Dendritic cell treated with granulocyte-macrophage colony-stimulating factor and Interleukin-4, amounts not matched to agents 40 ng/mL and 50 ng/mL, for 4 days (primary cell): ENCODE results near the gene TOX3.

ENCODE experiments used
- H3K27ac Mint-ChIP-seq: one replicate; pipeline ENCODE4 v1.8.0; 2022; ENCODE audit warnings: mild to moderate bottlenecking, mixed read lengths
- H3K27me3 Mint-ChIP-seq: one replicate; pipeline ENCODE4 v1.8.0; 2022; ENCODE audit warnings: mild to moderate bottlenecking, mixed read lengths
- H3K36me3 Mint-ChIP-seq: one replicate; pipeline ENCODE4 v1.8.0; 2022; ENCODE audit warnings: low read depth, mixed read lengths
- H3K4me1 Mint-ChIP-seq: one replicate; pipeline ENCODE4 v1.8.0; 2022; ENCODE audit warnings: low read depth, mixed read lengths
- H3K4me3 Mint-ChIP-seq: one replicate; pipeline ENCODE4 v1.8.0; 2022; ENCODE audit warnings: mild to moderate bottlenecking, moderate library complexity, mixed read lengths
- H3K9me3 Mint-ChIP-seq: one replicate; pipeline ENCODE4 v1.8.0; 2022; ENCODE audit warnings: mixed read lengths
- intact Hi-C: fragments of 100-400 bp; cut with micrococcal nuclease; formaldehyde crosslinking; loops from one replicate; pipeline ENCODE4 v1.15.0; 2022

The TOX3 gene

GRCh38 chr16:52547004-52547833 is at the start of gene TOX3:
Gene TOX3 (minus strand): TSS chr16:52547143. CDS start chr16:52546723, 420 bp downstream.
- Mint-ChIP-seq H3K4me3 (peak within 1 kb of the TSS; percentile 46), H3K36me3 (no peaks in the 10 kb centered on the region), H3K9me3 (no peaks in the 10 kb centered on the region), H3K27me3 (peaks cover 57% of the 10 kb centered on the region), H3K27ac (no peak within 1 kb of the TSS), H3K4me1 (no peaks in the 10 kb centered on the region)
- intact Hi-C loops: no loop called here

DNA sequence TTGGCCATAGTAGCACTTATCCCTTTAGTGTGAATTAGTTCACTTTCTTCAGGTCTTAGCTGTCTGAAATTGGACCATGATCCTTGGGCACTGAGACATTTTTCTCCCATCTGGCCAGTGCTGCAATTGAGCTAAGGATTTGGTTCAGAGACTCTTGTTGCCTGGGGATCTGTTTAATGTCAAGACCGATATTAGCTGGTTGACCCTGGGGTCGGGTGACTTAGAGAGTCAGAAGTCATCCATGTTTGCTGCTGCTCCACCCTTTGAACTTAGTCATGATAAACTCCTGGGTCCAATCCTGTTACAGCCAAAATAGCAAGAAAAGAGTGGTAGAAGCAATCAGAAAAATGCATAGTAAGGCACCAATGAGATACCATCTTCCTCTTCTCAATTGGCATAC is 45.8 kb upstream of the TOX3 start:
- intact Hi-C loops: no loop called here
- Mint-ChIP-seq H3K4me3 (no peak overlapping the region), H3K27me3 (no peaks in the 10 kb centered on the region), H3K36me3 (no peaks in the 10 kb centered on the region), H3K9me3 (no peaks in the 10 kb centered on the region), H3K27ac (no peak overlapping the region), H3K4me1 (no peaks in the 10 kb centered on the region)

DNA sequence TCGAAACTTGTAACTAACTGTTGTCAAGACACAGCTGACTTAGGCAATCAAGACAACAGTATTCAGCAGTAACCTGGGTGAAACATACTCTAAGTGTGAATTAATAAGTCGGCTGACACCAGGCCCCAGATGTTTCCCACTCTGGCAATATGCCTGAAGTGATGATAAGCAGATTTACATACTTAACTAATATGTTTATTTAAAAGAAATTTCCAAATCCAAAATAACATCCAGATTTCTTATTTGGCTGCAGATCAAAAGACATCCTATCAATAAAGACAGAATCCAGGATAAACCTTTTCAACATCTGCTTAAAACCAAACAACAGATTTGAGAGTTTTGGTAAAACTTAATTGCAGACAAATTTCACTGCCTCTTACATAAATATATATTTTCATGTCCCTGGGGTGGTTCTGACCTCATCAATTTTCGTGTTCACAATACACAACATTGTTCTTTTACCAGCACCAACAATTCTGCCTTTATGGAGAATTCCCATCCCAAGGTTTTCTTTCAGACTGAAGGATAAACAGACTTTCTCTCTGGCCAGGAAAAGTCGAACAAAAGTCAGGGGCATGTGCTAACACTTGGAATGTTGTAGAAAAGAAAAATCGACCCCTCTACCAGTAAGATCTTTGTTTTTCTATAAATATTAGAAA is 45.1 kb upstream of the TOX3 start:
- Mint-ChIP-seq H3K27me3 (no peaks in the 10 kb centered on the region), H3K36me3 (no peaks in the 10 kb centered on the region), H3K9me3 (no peaks in the 10 kb centered on the region), H3K4me1 (no peaks in the 10 kb centered on the region), H3K27ac (no peak overlapping the region), H3K4me3 (no peak overlapping the region)
- intact Hi-C loops: no loop called here

GRCh38 chr16:52591471-52591870 is 44.5 kb upstream of the TOX3 start:
- Mint-ChIP-seq H3K4me1 (no peaks in the 10 kb centered on the region), H3K36me3 (no peaks in the 10 kb centered on the region), H3K4me3 (no peak overlapping the region), H3K9me3 (no peaks in the 10 kb centered on the region), H3K27ac (no peak overlapping the region), H3K27me3 (no peaks in the 10 kb centered on the region)
- intact Hi-C loops: no loop called here

DNA sequence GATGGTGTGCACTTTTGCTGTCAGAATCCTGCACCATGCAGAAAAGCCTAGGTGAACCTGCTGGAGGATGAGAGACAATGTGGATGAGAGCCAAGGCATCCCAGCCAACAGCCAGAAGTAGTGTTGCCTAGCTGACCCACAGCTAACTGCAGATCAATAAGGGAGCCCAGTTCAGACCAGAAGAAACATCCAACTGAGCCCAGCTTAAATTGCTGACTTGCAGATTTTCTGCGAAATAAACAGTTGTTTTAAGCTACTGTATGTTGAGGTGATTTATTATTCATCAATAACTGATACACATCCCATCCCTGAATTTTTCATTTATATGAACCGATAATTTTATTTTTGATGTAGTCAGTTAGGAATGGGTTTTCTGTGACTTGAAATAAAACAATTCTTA is 39.2 kb upstream of the TOX3 start:
- intact Hi-C loops: no loop called here
- H3K27me3 Mint-ChIP-seq: no peaks in the 10 kb centered on the region
- no peaks in the 10 kb centered on the region for H3K9me3 Mint-ChIP-seq
- no peak overlapping the region for H3K4me3 Mint-ChIP-seq
- no peak overlapping the region for H3K27ac Mint-ChIP-seq
- H3K4me1 Mint-ChIP-seq: no peaks in the 10 kb centered on the region
- H3K36me3 Mint-ChIP-seq: no peaks in the 10 kb centered on the region

GRCh38 chr16:52584354-52585320 is 37.7 kb upstream of the TOX3 start:
- no peak overlapping the region for H3K27ac Mint-ChIP-seq
- no peaks in the 10 kb centered on the region for H3K27me3 Mint-ChIP-seq
- no peak overlapping the region for H3K4me3 Mint-ChIP-seq
- no peaks in the 10 kb centered on the region for H3K36me3 Mint-ChIP-seq
- intact Hi-C loops: no loop called here
- H3K9me3 Mint-ChIP-seq: no peaks in the 10 kb centered on the region
- no peaks in the 10 kb centered on the region for H3K4me1 Mint-ChIP-seq

DNA sequence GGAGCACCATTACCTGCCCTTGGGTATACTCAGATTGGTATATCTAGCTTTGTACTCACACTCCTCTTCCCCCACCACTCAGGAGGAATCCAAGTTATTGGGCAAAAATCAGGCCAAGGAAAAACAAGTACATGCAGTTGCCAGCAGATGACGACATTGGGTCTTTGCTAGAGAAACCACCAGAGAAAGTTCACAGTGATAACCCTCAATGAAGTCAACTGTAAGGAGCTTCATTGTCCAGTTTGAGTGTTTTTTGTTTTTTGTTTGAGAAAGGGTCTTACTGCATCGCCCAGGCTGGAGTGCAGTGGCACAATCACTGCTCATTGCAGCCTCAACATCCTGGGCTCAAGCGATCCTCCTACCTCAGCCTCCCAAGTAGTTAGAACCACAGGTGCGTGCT is 34.6 kb upstream of the TOX3 start:
- Mint-ChIP-seq H3K27ac (no peak overlapping the region), H3K9me3 (no peaks in the 10 kb centered on the region), H3K4me1 (no peaks in the 10 kb centered on the region), H3K4me3 (no peak overlapping the region), H3K27me3 (no peaks in the 10 kb centered on the region), H3K36me3 (no peaks in the 10 kb centered on the region)
- intact Hi-C loops: no loop called here

DNA sequence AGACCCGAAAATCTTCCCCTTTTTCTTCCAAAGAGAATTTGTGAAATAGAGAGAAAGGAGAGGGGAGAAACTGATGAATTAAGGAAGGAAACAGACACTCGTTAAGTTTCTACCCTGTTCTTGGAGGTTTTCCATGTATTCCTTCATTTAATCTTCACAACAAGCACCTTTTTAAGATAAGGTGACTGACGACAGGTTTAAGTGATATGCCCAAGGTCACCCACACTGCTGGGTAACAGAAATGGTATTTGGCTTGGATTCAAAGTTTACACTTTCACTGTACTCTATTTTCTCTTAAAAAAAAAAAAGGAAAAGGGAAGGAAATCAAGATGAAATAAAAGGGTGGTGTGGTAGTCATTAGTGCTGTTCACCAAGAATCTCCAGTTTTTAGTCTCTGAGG is 33.5 kb upstream of the TOX3 start:
- Mint-ChIP-seq H3K27me3 (no peaks in the 10 kb centered on the region), H3K4me1 (no peaks in the 10 kb centered on the region), H3K27ac (no peak overlapping the region), H3K9me3 (no peaks in the 10 kb centered on the region), H3K4me3 (no peak overlapping the region), H3K36me3 (no peaks in the 10 kb centered on the region)
- intact Hi-C loops: no loop called here

DNA sequence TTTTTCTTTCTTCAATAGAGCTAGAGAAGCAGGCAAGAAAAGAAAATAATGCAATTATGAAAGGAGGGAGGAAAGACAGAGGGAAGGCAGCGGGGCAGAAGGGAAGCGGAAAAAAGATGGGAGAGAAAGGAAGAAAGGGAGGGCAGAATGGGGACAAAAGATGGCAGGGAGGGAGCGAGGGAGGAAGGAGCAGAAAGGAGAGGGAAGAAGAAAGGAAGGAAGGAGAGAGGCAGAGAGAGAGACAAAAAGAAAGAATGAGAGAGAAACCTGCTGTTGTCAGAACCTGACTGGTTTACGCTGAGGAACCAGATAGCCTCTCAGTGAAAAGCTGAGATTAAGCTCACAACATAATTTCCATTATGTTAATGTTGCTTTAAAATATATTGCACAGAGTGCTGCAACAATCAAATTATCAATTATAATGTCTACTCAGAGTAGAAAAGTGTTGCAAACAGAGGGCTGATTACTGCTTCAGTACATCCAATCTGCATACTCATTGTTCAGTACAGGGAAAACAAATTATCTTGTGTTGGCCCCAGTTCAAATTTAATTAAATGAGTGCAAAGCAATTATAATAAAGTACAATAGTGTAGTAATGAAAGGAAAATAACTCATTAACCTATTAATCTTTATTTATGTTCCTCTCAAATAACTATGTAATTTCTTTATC is 32.0 kb upstream of the TOX3 start:
- no peak overlapping the region for H3K4me3 Mint-ChIP-seq
- no peaks in the 10 kb centered on the region for H3K4me1 Mint-ChIP-seq
- H3K36me3 Mint-ChIP-seq: no peaks in the 10 kb centered on the region
- no peaks in the 10 kb centered on the region for H3K27me3 Mint-ChIP-seq
- intact Hi-C loops: no loop called here
- no peaks in the 10 kb centered on the region for H3K9me3 Mint-ChIP-seq
- H3K27ac Mint-ChIP-seq: no peak overlapping the region

GRCh38 chr16:52578007-52578828 is 31.3 kb upstream of the TOX3 start:
- no peaks in the 10 kb centered on the region for H3K9me3 Mint-ChIP-seq
- H3K27me3 Mint-ChIP-seq: no peaks in the 10 kb centered on the region
- intact Hi-C loops: no loop called here
- no peaks in the 10 kb centered on the region for H3K4me1 Mint-ChIP-seq
- H3K36me3 Mint-ChIP-seq: no peaks in the 10 kb centered on the region
- H3K27ac Mint-ChIP-seq: no peak overlapping the region
- no peak overlapping the region for H3K4me3 Mint-ChIP-seq

DNA sequence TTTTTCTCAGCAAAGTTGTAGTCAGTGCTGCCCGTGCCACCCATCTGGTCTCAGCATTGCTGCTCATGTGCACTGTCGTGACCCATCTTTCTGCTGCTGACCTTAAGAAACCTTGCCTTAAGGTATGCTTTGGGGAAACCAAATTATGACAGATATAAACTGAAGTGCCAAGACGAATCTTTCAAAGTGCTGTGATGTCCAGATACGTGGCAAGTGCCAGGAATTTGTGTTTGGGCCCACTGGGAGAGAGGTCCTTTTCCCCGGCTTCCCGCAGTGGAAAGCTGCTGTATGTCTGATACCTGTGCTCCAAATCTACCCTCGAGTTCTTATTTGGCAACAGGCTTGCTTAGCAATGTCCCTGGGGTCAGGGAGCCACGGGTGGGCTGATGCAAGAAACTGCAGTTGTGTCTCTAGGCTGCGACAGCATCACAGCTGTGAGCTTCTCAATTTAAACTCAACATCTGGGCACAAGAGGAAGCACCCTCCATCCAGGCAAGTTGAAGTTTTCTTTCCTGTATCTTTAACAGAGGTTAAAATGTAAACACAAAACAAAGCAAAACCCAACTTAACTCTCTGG is 30.3 kb upstream of the TOX3 start:
- Mint-ChIP-seq H3K4me1 (peaks cover 9% of the 10 kb centered on the region), H3K36me3 (no peaks in the 10 kb centered on the region), H3K27me3 (no peaks in the 10 kb centered on the region), H3K4me3 (no peak overlapping the region), H3K27ac (no peak overlapping the region), H3K9me3 (no peaks in the 10 kb centered on the region)
- intact Hi-C loops: no loop called here

GRCh38 chr16:52573365-52574299 is 26.7 kb upstream of the TOX3 start:
- H3K4me3 Mint-ChIP-seq: no peak overlapping the region
- no peak overlapping the region for H3K27ac Mint-ChIP-seq

More at GRCh38 chr16:52573365-52574299, 26.7 kb upstream of the TOX3 start:
- intact Hi-C loops: no loop called here
- H3K27me3 Mint-ChIP-seq: no peaks in the 10 kb centered on the region
- peaks cover 9% of the 10 kb centered on the region for H3K4me1 Mint-ChIP-seq
- H3K9me3 Mint-ChIP-seq: peaks cover 13% of the 10 kb centered on the region
- no peaks in the 10 kb centered on the region for H3K36me3 Mint-ChIP-seq
